ENCODE measurements around the gene CLCN1.

DNA sequence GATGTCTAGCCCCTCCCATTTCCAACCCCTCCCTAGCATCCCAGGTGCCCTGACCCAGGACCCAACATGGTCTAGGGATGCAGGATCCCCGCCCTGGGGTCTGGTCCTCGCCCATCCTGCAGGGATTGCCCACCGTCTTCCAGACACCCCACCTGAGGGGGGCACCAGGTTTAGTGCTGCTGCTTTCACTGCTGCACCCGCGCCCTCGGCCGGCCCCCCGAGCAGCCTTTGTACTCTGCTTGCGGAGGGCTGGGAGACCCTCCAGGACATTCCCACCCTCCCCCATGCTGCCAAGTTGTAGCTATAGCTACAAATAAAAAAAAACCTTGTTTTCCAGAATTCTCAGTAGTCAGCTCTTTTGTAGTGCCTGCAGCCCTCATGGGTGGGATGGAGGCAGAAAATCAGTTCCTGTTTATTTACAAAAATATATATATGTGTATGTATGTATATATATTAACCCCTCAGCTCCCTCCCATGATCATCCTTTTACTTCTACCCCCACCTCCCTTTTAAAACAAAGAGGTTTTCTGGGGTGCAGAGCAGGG, 74.9 kb downstream of the CLCN1 start:
- TF ChIP-seq, protein P1, sequence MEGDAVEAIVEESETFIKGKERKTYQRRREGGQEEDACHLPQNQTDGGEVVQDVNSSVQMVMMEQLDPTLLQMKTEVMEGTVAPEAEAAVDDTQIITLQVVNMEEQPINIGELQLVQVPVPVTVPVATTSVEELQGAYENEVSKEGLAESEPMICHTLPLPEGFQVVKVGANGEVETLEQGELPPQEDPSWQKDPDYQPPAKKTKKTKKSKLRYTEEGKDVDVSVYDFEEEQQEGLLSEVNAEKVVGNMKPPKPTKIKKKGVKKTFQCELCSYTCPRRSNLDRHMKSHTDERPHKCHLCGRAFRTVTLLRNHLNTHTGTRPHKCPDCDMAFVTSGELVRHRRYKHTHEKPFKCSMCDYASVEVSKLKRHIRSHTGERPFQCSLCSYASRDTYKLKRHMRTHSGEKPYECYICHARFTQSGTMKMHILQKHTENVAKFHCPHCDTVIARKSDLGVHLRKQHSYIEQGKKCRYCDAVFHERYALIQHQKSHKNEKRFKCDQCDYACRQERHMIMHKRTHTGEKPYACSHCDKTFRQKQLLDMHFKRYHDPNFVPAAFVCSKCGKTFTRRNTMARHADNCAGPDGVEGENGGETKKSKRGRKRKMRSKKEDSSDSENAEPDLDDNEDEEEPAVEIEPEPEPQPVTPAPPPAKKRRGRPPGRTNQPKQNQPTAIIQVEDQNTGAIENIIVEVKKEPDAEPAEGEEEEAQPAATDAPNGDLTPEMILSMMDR (IDR thresholded peaks at IDR 0.05) = no peak
- TF ChIP-seq POLR2A (IDR thresholded peaks at IDR 0.05) = no peak
